ENCODE measurements around the gene NTSR1.

DNA sequence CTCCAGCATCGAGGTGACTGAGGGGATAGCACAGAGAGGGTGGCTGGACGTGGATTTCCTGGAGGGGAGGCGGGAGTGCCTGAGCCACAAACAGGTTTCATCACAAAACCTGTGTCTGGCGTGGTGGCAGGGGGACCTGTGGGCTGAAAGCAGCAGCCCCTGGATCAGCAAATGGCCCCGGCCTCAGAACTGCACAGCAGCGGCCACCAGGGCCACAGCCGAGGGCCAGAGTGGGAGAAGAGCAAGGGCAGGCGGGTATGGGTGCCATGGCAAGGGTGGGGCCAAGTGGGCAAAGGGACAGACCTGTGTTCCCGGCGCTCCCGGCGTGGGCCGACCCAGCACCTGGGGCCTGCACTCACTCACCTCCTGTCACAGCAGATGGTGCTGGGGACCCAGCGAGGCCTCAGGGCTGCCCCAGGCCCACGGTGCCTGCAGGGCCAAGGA, 19.0 kb downstream of the NTSR1 start:
- TF ChIP-seq, protein P1, sequence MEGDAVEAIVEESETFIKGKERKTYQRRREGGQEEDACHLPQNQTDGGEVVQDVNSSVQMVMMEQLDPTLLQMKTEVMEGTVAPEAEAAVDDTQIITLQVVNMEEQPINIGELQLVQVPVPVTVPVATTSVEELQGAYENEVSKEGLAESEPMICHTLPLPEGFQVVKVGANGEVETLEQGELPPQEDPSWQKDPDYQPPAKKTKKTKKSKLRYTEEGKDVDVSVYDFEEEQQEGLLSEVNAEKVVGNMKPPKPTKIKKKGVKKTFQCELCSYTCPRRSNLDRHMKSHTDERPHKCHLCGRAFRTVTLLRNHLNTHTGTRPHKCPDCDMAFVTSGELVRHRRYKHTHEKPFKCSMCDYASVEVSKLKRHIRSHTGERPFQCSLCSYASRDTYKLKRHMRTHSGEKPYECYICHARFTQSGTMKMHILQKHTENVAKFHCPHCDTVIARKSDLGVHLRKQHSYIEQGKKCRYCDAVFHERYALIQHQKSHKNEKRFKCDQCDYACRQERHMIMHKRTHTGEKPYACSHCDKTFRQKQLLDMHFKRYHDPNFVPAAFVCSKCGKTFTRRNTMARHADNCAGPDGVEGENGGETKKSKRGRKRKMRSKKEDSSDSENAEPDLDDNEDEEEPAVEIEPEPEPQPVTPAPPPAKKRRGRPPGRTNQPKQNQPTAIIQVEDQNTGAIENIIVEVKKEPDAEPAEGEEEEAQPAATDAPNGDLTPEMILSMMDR (conservative IDR thresholded peaks at IDR 0.05 in 1 of 2, IDR thresholded peaks at IDR 0.05 in 1 of 2; ENCODE audit: extremely low read depth in 1 of 2, insufficient read depth in 1 of 2, low read depth in 1 of 2, low read length in 2 of 2) = no peak
- no peak for TF ChIP-seq EZH2 (IDR thresholded peaks at IDR 0.05; ENCODE audit: borderline replicate concordance, low read length)

Measured in mammary epithelial cell (primary cell).